Measurements from ENCODE around the gene PPP6R3.

The PPP6R3 gene

DNA sequence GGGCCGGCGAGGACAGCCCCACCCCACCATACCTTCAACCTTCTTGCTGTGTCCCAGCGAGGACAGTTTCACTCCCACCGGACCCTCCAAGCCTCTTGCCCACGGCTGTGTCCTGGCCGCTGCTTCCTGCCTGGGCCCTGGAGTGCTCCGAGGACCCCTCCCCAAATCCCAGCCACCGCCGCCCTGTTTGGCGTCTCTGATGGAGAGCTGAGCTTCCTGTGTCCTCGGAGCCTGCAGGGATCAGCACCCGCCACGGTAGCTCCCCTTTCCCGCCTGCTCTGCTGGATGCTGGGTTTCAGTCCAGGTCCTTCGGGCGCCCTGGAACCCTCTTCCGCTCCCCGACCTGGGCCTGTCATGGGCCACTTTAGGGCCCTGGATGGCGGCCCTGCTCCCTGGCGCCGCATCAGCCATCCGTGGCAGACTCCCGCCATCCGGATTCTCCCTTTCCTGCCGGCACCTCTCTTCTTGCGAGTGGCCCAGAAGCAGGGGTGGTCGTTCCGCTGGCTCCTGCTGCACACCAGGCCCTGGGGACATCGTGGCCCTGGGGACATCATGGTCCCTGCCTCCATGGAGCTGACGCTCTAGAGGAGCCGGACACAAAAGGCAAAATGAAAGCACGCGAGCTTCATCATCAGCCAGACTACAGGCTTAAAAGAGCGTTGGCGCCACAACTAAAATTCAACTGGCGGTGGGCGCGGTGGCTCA, 189.5 kb downstream of the PPP6R3 start:
- Histone ChIP-seq H3K9ac (ENCODE audit: low read length) (no peak overlapping the region), H3K9me3 (ENCODE audit: low read length) (peaks cover under 1% of the 10 kb centered on the region), H3K27ac (ENCODE audit: low read depth, low read length) (no peak overlapping the region), H3K4me1 (ENCODE audit: insufficient read depth, low read length) (no peaks in the 10 kb centered on the region), H3K36me3 (ENCODE audit: insufficient read depth, low read length) (no peaks in the 10 kb centered on the region), H3K27me3 (ENCODE audit: control insufficient read depth in 1 of 2, insufficient read depth in 2 of 2, low read length in 2 of 2) (peaks cover 0 to 10% of the 10 kb centered on the region in 2 donors), H3K4me3 (ENCODE audit: low read depth in 1 of 2, low read length in 2 of 2) (no peak overlapping the region)

- Histone ChIP-seq H3K36me3 (ENCODE audit: insufficient read depth, low read length) (no peaks in the 10 kb centered on the region), H3K27me3 (ENCODE audit: control insufficient read depth in 1 of 2, insufficient read depth in 2 of 2, low read length in 2 of 2) (peaks cover 0 to 10% of the 10 kb centered on the region in 2 donors), H3K4me1 (ENCODE audit: insufficient read depth, low read length) (no peaks in the 10 kb centered on the region), H3K27ac (ENCODE audit: low read depth, low read length) (no peak overlapping the region), H3K9ac (ENCODE audit: low read length) (no peak overlapping the region), H3K4me3 (ENCODE audit: low read depth in 1 of 2, low read length in 2 of 2) (no peak overlapping the region), H3K9me3 (ENCODE audit: low read length) (peaks cover 8% of the 10 kb centered on the region)
Observed at GRCh38 chr11:68650801-68651200, 190.2 kb downstream of the PPP6R3 start.

DNA sequence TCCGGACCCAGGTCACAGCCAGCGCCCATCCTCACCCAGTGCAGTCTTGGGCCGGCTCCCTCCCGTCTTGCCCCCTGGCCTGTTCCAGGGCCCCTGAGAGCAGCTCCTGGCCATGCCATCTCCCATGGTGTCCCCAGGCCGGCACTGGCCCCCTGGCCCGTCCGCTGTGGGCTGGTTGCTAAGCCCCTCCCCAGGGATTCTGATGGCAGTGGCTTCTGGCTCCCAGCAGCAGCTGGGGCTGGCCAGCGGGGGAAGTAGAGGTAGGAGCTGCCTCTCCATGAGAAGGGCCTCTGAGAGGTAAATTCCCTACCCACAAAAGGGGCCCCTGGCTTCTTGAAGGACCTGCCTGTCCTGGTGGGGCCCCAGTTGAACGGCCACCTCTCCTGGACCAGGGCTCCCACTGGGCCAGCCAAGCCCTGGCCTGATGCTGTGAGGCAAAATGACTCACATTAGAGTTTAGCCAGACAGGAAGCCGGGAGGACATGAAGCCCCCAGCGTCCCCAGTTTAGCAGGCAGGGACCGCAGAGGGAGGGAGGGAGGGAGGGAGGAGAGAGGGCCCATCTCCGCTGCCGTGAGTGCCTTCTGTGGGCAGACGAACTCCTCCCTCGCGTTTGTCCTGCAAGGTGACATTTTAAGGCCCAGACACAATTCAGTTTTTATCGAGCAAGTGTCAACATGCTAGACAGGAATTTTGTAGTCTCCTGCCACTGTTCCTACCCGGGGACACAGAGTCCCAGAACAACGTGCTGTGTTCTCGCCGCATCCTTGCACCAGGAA, 190.8 kb downstream of the PPP6R3 start:
- no peaks in the 10 kb centered on the region for H3K4me1 ChIP-seq (ENCODE audit: insufficient read depth, low read length)
- no peak overlapping the region for H3K4me3 ChIP-seq (ENCODE audit: low read depth in 1 of 2, low read length in 2 of 2)
- H3K27me3 ChIP-seq (ENCODE audit: control insufficient read depth in 1 of 2, insufficient read depth in 2 of 2, low read length in 2 of 2): peaks cover 0 to 10% of the 10 kb centered on the region in 2 donors
- H3K9me3 ChIP-seq (ENCODE audit: low read length): peaks cover 8% of the 10 kb centered on the region
- no peak overlapping the region for H3K9ac ChIP-seq (ENCODE audit: low read length)
- no peak overlapping the region for H3K27ac ChIP-seq (ENCODE audit: low read depth, low read length)
- H3K36me3 ChIP-seq (ENCODE audit: insufficient read depth, low read length): no peaks in the 10 kb centered on the region

DNA sequence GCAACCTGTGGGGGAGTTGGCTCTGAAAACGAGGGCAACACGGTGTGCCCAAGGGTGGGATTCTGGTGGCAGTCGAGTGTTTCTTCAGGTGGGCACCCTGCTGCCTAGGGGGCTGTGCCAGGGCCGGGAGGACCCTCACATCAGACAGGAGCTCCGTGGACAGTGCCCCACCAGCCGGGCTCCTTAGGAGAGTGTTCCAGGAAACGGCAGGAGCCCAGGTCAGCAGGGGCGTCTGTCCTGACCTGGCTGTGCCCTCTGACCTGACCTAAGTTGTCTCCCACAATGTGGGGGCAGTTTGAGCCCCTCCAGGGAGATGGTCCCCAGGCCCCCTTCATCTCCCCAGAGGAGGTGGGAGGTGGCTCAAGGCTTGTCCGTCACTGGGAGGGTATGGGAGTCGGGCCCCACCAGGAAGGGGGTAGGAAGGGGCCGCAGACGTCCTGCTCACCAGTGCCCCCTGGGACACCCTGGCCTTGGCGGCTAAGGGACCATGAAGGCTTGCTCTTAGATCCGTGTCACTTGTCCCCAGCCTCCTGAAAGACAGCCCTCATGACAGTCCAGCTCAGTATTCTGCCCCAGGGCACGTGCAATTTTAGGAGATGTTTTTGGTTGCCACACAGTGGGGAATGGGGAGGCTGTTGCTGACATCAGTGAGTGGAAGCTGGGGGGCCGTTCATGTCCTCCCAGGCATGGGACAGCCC, 191.6 kb downstream of the PPP6R3 start:
- no peak overlapping the region for H3K4me3 ChIP-seq (ENCODE audit: low read depth in 1 of 2, low read length in 2 of 2)
- no peaks in the 10 kb centered on the region for H3K4me1 ChIP-seq (ENCODE audit: insufficient read depth, low read length)
- H3K9me3 ChIP-seq (ENCODE audit: low read length): peaks cover 8% of the 10 kb centered on the region
- H3K27me3 ChIP-seq (ENCODE audit: control insufficient read depth in 1 of 2, insufficient read depth in 2 of 2, low read length in 2 of 2): peaks cover 0 to 10% of the 10 kb centered on the region in 2 donors
- H3K9ac ChIP-seq (ENCODE audit: low read length): no peak overlapping the region
- H3K36me3 ChIP-seq (ENCODE audit: insufficient read depth, low read length): no peaks in the 10 kb centered on the region
- H3K27ac ChIP-seq (ENCODE audit: low read depth, low read length): no peak overlapping the region

GRCh38 chr11:68652683-68653156, 192.2 kb downstream of the PPP6R3 start:
- Histone ChIP-seq H3K27ac (ENCODE audit: low read depth, low read length) (no peak overlapping the region), H3K27me3 (ENCODE audit: control insufficient read depth in 1 of 2, insufficient read depth in 2 of 2, low read length in 2 of 2) (peaks cover 0 to 10% of the 10 kb centered on the region in 2 donors), H3K36me3 (ENCODE audit: insufficient read depth, low read length) (no peaks in the 10 kb centered on the region), H3K4me3 (ENCODE audit: low read depth in 1 of 2, low read length in 2 of 2) (no peak overlapping the region), H3K9ac (ENCODE audit: low read length) (no peak overlapping the region), H3K9me3 (ENCODE audit: low read length) (peaks cover 8% of the 10 kb centered on the region), H3K4me1 (ENCODE audit: insufficient read depth, low read length) (no peaks in the 10 kb centered on the region)

- H3K36me3 ChIP-seq (ENCODE audit: insufficient read depth, low read length): no peaks in the 10 kb centered on the region
- no peaks in the 10 kb centered on the region for H3K4me1 ChIP-seq (ENCODE audit: insufficient read depth, low read length)
- H3K9me3 ChIP-seq (ENCODE audit: low read length): peaks cover 8% of the 10 kb centered on the region
- no peak overlapping the region for H3K27ac ChIP-seq (ENCODE audit: low read depth, low read length)
- H3K9ac ChIP-seq (ENCODE audit: low read length): no peak overlapping the region
- no peak overlapping the region for H3K4me3 ChIP-seq (ENCODE audit: low read depth in 1 of 2, low read length in 2 of 2)
- H3K27me3 ChIP-seq (ENCODE audit: control insufficient read depth in 1 of 2, insufficient read depth in 2 of 2, low read length in 2 of 2): peaks cover 0 to 10% of the 10 kb centered on the region in 2 donors
Observed at GRCh38 chr11:68653486-68654430, 193.2 kb downstream of the PPP6R3 start.

DNA sequence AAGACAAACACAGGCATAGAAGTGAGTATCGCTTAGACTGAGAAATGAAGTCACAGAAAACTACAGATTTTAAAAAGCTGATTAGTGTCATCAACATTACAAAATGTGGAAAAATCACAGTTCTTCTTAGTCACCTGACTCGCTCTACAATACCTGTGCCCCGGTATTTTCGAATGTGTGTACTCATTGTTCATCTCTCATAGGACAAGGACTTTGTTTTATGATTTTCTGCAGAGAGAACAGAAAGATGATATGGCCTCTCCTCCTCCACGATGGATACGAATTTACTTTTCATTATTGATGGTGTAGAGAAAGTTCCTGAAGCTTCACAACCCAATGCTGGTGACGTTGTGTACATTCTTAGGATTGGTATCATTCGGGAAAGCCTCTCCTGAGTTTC, 194.4 kb downstream of the PPP6R3 start:
- no peak overlapping the region for H3K27ac ChIP-seq (ENCODE audit: low read depth, low read length)
- H3K27me3 ChIP-seq (ENCODE audit: control insufficient read depth in 1 of 2, insufficient read depth in 2 of 2, low read length in 2 of 2): peaks cover 0 to 5% of the 10 kb centered on the region in 2 donors
- H3K4me3 ChIP-seq (ENCODE audit: low read depth in 1 of 2, low read length in 2 of 2): no peak overlapping the region
- no peaks in the 10 kb centered on the region for H3K4me1 ChIP-seq (ENCODE audit: insufficient read depth, low read length)
- peaks cover 8% of the 10 kb centered on the region for H3K9me3 ChIP-seq (ENCODE audit: low read length)
- H3K36me3 ChIP-seq (ENCODE audit: insufficient read depth, low read length): no peaks in the 10 kb centered on the region
- H3K9ac ChIP-seq (ENCODE audit: low read length): no peak overlapping the region

DNA sequence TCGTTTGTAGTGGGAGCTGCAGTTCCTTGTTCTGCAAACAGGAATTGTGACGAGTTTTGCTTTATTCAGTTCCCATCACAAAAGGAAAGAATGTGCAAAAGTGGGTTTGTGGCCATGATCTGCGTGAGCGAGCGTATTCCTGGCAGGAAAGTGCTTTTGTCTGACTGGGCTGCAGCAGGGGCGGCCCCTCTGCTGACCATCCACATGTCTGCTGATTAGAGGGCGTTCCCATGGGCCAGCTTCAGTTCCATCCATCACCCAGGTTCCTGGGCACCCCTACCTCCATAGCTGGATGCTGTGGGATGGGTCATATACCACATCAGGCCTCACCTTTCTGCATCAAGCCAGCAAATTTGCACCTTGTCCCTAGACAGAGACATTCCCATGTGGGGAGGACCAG, 194.9 kb downstream of the PPP6R3 start:
- peaks cover 0 to 4% of the 10 kb centered on the region in 2 donors for H3K27me3 ChIP-seq (ENCODE audit: control insufficient read depth in 1 of 2, insufficient read depth in 2 of 2, low read length in 2 of 2)
- no peak overlapping the region for H3K9ac ChIP-seq (ENCODE audit: low read length)
- peaks cover 8% of the 10 kb centered on the region for H3K9me3 ChIP-seq (ENCODE audit: low read length)
- no peaks in the 10 kb centered on the region for H3K36me3 ChIP-seq (ENCODE audit: insufficient read depth, low read length)
- no peak overlapping the region for H3K4me3 ChIP-seq (ENCODE audit: low read depth in 1 of 2, low read length in 2 of 2)
- H3K27ac ChIP-seq (ENCODE audit: low read depth, low read length): no peak overlapping the region
- H3K4me1 ChIP-seq (ENCODE audit: insufficient read depth, low read length): no peaks in the 10 kb centered on the region

GRCh38 chr11:68655806-68656205, 195.3 kb downstream of the PPP6R3 start:
- Histone ChIP-seq H3K36me3 (ENCODE audit: insufficient read depth, low read length) (no peaks in the 10 kb centered on the region), H3K27me3 (ENCODE audit: control insufficient read depth in 1 of 2, insufficient read depth in 2 of 2, low read length in 2 of 2) (peaks cover 0 to 4% of the 10 kb centered on the region in 2 donors), H3K9ac (ENCODE audit: low read length) (no peak overlapping the region), H3K27ac (ENCODE audit: low read depth, low read length) (no peak overlapping the region), H3K4me3 (ENCODE audit: low read depth in 1 of 2, low read length in 2 of 2) (no peak overlapping the region), H3K4me1 (ENCODE audit: insufficient read depth, low read length) (no peaks in the 10 kb centered on the region), H3K9me3 (ENCODE audit: low read length) (peaks cover 8% of the 10 kb centered on the region)

- Histone ChIP-seq H3K27me3 (ENCODE audit: control insufficient read depth in 1 of 2, insufficient read depth in 2 of 2, low read length in 2 of 2) (no peaks in the 10 kb centered on the region), H3K9ac (ENCODE audit: low read length) (no peak overlapping the region), H3K9me3 (ENCODE audit: low read length) (peaks cover 8% of the 10 kb centered on the region)
Observed at GRCh38 chr11:68657021-68657780, 196.6 kb downstream of the PPP6R3 start.

More at GRCh38 chr11:68657021-68657780, 196.6 kb downstream of the PPP6R3 start:
- Histone ChIP-seq H3K27ac (ENCODE audit: low read depth, low read length) (no peak overlapping the region), H3K4me3 (ENCODE audit: low read depth in 1 of 2, low read length in 2 of 2) (no peak overlapping the region), H3K36me3 (ENCODE audit: insufficient read depth, low read length) (no peaks in the 10 kb centered on the region), H3K4me1 (ENCODE audit: insufficient read depth, low read length) (no peaks in the 10 kb centered on the region)
